ELF-1 (cell line): Measurements from ENCODE around the gene ZNF79.

ENCODE experiments used
- DNase-seq: peaks from one replicate; pipeline ENCODE4 v3.0.0-alpha.2; 2016; ENCODE audit warnings: low read depth, low spot score

Gene ZNF79

GRCh38 chr9:127426756-127427155 is 2.6 kb downstream of the ZNF79 start:
- DNase-seq, result no peak

GRCh38 chr9:127428348-127428747 is 4.2 kb downstream of the ZNF79 start:
- no peak for DNase-seq

GRCh38 chr9:127430415-127430814 is 6.2 kb downstream of the ZNF79 start:
- no peak for DNase-seq

DNA sequence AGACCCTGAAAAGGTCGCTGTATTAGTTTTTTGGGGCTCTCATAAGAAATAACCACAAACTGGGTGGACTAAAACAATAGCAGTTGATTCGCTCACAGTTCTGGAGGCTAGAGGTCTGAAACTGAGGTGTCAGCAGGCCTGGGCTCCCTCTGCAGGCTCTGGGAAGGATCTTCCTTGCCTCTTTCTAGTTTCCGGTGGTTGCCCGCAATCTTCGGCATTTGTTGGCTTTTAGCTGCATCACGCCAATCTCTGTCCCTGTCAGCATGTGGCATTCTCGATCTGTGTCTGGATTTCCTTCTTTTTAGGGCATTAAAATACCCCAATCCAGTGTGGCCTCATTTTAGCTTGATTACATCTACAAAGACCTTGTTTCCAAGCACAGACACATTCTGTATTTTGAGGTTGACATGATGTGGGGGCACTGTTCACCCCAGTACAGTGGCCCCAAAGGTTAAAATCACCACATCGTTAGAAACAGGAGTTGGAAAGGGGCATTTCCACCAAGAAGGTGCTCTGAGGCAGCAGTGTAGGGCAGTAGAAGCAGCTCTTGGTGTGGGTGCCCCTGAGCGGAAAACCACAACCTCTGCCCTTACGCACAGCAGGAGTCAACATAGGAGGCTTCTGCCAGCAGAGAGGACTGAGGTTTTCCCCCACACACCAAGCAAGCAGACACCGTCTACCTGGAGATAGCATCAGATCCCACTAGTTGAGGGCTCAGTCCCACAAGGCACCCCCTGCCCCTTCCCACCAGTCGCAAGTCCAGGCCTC is 13.5 kb downstream of the ZNF79 start:
- DNase-seq, result no peak

GRCh38 chr9:127438394-127438793 is 14.2 kb downstream of the ZNF79 start:
- peak; percentile 78 for DNase-seq

DNA sequence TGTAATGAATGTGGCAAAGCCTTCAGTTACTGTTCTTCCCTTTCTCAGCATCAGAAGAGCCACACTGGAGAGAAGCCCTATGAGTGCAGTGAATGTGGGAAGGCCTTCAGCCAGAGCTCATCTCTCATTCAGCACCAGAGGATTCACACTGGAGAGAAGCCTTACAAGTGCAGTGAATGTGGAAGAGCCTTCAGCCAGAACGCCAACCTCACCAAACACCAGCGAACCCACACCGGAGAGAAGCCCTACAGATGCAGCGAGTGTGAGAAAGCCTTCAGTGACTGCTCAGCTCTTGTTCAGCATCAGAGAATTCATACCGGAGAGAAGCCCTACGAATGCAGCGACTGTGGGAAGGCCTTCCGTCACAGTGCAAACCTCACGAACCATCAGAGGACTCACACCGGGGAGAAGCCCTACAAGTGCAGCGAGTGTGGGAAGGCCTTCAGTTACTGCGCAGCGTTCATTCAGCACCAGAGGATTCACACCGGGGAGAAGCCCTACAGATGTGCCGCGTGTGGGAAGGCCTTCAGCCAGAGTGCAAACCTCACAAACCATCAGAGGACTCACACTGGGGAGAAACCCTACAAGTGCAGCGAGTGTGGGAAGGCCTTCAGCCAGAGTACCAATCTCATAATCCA is 20.2 kb downstream of the ZNF79 start:
- DNase-seq, result peak; percentile 43

DNA sequence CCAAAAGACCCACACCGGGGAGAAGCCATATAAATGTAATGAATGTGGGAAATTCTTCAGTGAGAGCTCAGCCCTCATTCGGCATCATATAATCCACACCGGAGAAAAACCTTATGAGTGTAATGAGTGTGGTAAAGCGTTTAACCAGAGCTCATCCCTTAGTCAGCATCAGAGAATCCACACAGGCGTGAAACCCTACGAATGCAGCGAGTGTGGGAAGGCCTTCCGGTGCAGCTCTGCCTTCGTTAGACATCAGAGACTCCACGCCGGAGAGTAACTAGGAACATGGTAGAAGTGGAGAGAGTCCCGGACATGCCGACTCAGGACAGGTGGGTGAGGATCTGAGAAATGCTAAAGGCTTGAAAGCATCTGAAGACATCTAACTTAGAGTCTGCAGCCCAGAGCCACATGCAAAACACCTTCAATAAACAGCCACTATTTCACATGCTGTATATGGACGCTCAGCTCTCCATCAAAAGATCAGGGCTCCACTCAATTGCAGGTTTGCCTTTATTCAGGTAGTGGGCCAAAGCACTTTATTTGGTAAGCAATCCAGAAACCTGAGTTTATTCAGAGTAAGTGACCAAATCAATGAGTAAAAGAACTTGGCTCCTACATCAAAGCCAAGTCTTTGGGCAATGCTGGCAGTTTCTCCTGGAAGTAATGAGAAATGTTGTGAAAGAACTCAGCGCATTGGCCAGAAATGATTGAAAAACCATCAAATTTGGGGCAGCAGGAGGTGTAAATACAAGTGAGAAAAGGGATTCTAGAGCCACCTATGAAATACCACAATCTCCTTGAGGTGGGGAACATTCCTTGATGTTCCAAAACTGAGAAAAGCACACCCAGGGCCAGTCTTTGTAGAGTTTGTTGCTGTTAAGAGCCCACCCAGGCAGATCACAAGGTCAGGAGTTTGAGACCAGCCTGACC is 21.0 kb downstream of the ZNF79 start:
- DNase-seq, result peak; percentile 45

DNA sequence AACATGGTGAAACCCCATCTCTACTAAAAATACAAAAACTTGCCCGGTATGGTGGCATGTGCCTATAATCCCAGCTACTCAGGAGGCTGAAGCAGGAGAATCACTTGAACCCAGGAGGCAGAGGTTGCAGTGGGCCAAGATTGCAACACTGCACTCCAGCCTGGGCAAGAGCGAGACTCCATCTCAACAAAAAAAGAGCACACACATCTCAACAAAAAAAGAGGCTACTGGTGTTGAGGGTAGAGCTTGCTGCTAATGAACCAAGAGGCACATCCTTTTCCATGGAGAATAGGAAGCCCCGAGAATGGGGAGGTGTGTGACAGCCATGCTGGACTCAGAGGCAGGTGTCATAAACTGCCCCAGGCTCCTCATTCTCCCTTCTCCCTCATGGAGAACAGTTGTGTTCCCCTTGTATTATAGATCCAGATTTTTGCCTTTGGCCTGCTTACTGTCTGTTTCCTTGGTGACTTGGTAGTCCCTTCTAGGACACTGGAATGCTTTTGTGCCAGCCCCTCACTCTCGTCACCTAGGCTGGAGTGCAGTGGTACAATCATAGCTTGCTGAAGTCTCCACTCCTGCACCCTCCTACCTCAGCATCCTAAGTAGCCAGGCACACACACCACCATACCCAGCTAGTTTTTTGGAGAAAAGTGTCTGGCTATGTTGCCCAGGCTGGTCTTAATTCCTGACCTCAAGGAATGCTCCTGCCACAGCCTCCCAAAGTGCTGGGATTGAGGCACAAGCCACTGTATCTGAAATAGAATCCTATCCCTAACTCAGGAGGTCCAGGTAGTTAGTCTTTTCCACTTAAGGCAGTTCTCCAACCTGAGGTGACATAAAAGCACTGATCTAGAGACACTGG is 21.9 kb downstream of the ZNF79 start:
- peak; percentile 49 for DNase-seq

DNA sequence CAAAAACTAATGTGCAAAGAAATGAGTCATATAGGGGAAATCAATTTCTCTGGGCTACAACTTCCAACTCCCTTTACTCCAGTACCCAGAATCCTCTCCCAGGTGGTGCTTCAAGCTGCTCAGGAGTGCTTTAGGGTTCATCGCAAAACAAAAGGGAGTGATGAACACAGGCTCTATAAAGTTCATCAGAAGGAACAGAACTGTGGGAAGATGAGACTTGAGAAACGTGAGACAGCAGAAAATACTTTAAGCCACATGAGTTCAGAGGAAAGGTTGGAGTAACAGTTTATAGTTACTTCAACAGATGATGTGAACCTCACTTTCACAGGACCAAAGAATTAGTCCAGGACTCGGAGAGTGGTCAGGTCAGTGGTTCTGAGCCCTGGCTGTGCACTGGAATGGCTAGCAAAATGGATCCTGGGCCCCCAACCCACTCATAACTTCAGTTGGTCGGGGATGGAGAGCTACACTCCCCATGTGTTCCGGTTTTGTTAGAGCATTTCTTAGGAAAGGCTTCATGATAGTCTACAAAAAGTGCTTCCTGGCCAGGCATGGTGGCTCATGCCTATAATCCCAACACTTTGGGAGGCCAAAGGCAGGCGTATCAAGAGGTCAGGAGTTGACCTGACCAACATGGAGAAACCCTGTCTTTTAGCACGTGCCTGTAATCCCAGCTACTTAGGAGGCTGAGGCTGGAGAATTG is 22.7 kb downstream of the ZNF79 start:
- DNase-seq, result no peak

DNA sequence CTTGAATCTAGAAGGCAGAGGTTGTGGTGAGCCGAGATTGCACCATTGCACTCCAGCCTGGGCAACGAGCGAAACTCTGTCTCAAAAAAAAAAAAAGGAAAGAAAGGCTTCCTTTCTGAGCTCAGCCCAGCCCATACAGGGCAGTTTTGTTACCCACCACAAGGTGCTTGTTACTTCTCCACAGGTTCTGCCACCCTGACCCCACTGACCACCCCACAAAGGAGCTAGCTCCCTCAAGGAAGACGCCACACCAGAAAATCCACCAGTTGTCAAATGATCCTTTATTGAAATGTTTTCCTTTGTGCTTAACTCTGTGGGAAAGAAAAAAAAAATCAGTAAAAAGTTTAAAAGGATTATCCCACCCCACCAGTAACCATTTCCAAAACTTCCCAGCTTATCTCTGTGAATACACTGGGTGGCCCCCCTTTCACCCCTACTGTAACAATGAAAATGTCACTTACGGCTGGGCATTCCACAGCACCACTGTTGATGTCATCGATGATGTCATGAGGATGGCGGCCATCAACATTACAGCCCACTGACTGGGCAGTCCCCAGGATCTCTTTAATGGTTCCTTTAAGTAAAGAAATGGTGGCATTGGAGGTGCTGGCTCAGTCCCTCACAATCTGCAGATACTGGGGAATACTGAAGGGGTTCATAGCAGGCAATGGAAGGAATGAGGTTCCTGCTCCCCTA is 23.4 kb downstream of the ZNF79 start:
- no peak for DNase-seq

DNA sequence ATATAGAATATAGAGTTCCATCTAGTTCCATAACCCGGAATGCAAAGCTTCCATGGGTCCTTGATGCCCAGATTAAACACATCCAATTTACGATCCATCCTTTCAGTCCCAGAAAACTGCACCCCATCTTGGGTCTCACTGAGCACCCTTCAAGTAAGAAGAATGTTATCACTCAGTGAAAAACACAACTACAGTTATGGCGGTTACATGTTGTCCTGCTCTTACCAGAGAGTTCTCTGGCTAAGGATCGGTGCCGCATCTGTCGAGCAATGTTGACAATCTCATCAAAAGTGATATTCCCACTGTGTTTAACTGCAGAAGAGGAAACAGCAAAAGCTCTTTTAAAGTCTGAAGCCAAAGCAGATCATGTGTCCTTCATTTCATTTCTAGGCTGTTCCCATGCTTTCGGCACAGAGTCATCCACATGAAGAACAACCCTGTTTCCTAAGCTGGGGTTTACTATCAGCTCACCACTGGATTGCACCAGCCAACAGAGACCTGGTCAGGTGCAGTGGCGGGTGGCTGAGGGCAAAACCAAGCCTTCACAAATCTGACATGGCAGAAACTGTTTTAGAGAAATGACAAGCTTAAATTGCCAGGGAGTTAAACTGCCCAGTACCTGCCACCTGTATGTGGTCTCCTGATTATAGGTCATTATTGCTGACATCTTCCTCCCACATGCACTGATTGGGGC is 24.1 kb downstream of the ZNF79 start:
- no peak for DNase-seq

- DNase-seq, result no peak
Observed at GRCh38 chr9:127449332-127449966, 25.3 kb downstream of the ZNF79 start.

- no peak for DNase-seq
Observed at GRCh38 chr9:127450243-127450760, 26.1 kb downstream of the ZNF79 start.

DNA sequence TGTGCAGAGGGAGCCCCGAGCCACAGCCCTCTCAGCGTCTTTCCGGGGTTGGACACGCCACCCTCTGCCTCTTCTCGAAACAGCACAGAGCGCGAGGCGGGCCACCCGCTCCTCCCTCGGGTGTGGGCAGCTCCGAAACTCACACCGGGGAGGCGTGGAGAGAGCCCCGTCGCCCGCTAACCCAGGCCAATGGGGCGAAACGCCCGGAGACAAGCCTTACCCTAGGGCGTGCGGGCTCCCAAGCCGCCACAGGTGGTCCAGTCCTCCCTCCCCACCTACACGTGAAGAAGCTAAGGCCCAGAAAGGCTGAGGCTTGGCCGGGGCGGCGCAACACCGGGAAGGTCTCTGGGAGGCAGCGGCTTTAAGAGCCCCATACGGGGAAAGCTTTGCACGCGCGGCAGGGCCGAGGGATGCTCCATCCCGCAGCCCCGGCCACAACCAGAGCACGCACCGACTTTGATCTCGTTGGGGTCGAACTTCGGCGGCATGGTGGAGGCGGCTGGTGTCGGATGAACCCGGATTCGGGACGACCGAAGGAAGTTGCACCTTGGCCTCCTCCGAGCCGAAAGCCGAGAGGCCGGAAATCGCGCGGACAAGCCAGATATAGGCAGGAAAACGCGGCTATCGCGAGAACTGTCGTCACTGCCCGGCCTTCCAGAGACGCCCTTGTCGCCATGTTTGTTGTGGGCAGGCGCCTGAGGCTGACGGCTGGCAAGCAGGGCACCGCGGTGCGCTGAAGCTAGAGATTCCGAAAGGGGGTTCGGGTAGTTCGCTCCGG is 26.8 kb downstream of the ZNF79 start, which contains the start of the genes LRSAM1 and RPL12:
Gene LRSAM1, plus strand, starts transcription at position 681 of the 778 bp plus-strand sequence. CDS start 3,018 bp downstream, outside the sequence.
Gene RPL12, minus strand, starts transcription at position 577 of the 778 bp plus-strand sequence. Its CDS starts 89 bp downstream, at position 488.
- DNase-seq, result peak; percentile 97

GRCh38 chr9:127451608-127451857 is 27.4 kb downstream of the ZNF79 start:
- no peak for DNase-seq

- DNase-seq, result no peak
Observed at GRCh38 chr9:127451858-127452656, 27.9 kb downstream of the ZNF79 start.

DNA sequence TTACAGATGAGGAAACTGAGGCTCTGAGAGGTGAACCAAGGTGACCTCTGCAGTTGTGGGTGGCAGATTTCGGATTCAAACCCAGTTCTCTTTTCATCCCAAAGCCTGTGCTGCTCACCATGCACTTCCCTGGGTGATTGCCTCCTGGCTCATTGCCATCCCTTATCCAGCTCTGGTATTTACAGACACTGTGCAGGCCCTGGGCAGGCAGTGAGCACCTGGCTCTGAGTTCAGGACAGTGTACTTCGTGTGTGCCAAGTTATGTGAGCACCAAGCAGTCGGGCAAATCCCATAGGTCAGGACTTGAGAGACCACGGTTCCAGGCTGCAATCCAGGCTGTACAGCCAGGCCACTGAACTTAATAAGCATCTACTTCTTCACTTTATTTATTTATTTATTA is 28.5 kb downstream of the ZNF79 start:
- DNase-seq, result no peak
